Activated CD4-positive, alpha-beta memory T cell treated with anti-CD3 and anti-CD28 coated beads for 36 hours (primary cell): ENCODE results near the gene SGK2. TPM values are rescaled to one million over a fixed set of nuclear protein-coding genes. Genes with fewer than 3 reads are reported as not detected.

ENCODE experiments used
- CTCF ChIA-PET: fragments of 350-600 bp; sonication (Branson Sonifier 250); formaldehyde crosslinking; loops from one replicate; lab custom pipeline; 2021; ENCODE audit warnings: antibody characterized with exemption, inconsistent platforms; lab: Charles Lee
- POLR2A ChIA-PET: fragments of 350-600 bp; sonication (Branson Sonifier 250); formaldehyde crosslinking; loops from one replicate; lab custom pipeline; 2021; ENCODE audit warnings: antibody characterized with exemption; lab: Charles Lee
- DNase-seq: peaks from one replicate; pipeline ENCODE4 v3.0.0-alpha.2; 2020
- H3K27ac Mint-ChIP-seq: one replicate; pipeline ENCODE4 v1.8.0; 2021; ENCODE audit warnings: mixed read lengths
- H3K27me3 Mint-ChIP-seq: one replicate; pipeline ENCODE4 v1.8.0; 2021; ENCODE audit warnings: mixed read lengths
- H3K36me3 Mint-ChIP-seq: one replicate; pipeline ENCODE4 v1.8.0; 2021; ENCODE audit warnings: mixed read lengths
- H3K4me1 Mint-ChIP-seq: one replicate; pipeline ENCODE4 v1.8.0; 2021; ENCODE audit warnings: low read depth, mixed read lengths
- H3K4me3 Mint-ChIP-seq: one replicate; pipeline ENCODE4 v1.8.0; 2021; ENCODE audit warnings: mild to moderate bottlenecking, mixed read lengths
- H3K9me3 Mint-ChIP-seq: one replicate; pipeline ENCODE4 v1.8.0; 2021; ENCODE audit warnings: mixed read lengths
- intact Hi-C: fragments of 100-400 bp; cut with micrococcal nuclease; formaldehyde crosslinking; loops from one replicate; pipeline ENCODE4 v1.15.1; 2023
- total RNA-seq, 2 experiments: library from RNA; stranded (reverse); gene quantifications; one replicate each; pipeline ENCODE4 v1.2.3, GENCODE V29; 2021

SGK2 gene
- total RNA-seq, 2 experiments from 2014 or later, result 0.62 to 0.87 TPM

DNA sequence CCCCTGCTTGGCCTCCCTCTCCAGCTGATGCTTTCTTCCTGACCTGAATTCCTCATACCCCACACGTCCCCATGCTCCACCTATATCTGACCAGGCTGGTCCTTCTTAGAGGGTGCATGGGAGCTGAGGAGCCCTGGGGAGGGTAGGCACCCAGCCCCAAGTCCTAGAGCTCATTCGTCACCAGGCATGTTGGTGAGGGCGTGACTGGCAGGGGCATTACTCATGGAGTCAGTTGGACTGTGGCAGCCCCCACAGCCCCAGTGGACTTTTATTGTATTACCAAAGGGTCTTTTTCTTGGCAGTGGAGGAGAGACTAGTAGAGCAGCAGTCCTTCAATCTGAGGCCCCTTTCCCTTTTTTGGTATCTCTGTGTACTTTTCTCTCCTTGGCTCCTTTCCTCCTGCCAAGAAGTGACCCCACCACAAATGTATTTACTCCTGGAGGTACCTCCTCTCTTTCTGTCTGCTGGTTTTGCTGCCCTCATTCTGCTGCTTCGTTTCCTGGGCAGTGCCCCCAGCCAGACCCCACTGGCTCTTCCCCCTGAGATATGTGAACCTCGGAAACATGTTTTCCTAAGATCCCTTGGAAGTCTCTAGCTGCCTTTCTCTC lies 10.4 kb upstream of the SGK2 start:
- CTCF ChIA-PET, result no interaction called here
- Mint-ChIP-seq H3K27me3 (no peaks in the 10 kb centered on the region), H3K4me1 (no peaks in the 10 kb centered on the region), H3K27ac (no peak overlapping the region), H3K36me3 (peaks cover 6% of the 10 kb centered on the region), H3K4me3 (no peak overlapping the region), H3K9me3 (peaks cover 3% of the 10 kb centered on the region)
- POLR2A ChIA-PET, result no interaction called here
- DNase-seq, result no peak
- intact Hi-C loops, result no loop called here

DNA sequence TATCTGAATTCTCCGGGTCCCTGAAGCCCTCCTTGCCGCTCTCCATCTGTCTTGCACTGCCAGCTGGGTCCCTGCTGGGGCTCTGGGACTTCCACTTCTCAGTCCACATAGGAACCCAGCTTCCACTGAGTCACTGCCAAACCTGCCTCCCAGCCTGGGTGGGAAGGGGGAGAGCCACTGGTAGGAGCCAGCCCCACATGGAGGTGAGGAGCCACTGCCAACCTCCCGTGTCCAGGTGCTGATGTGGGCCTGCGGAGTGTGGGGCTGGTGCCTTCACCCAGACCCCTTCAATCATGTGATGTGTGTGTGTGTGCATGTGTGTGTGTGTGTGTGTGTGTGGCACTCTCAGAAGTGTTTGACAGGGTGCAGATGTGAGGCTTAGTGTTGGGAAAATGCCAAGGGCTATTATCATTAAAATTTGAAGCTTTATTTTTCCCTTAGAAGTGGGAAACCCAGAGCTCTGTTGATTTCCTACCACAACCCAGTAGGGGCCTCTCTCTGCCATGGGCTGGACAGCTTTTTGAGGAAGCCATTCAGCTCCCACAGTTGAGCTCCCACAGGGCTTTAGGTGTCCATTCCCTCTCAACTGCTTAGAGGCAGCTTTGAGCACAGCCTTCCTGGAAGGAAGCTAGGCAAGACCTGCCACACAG lies 9.3 kb upstream of the SGK2 start:
- ChIA-PET POLR2A (no interaction called here), CTCF (interaction anchor here (0.9 to 1.2 kb wide), 2 partner anchors 11 to 142 kb away, joined by 3 to 8 read pairs; no protein-coding TSS in a partner anchor)
- no peaks in the 10 kb centered on the region for H3K27me3 Mint-ChIP-seq
- DNase-seq, result no peak
- H3K4me1 Mint-ChIP-seq, result no peaks in the 10 kb centered on the region
- intact Hi-C loops, result no loop called here
- H3K27ac Mint-ChIP-seq, result no peak overlapping the region
- H3K9me3 Mint-ChIP-seq, result peaks cover 3% of the 10 kb centered on the region
- H3K36me3 Mint-ChIP-seq, result peaks cover 6% of the 10 kb centered on the region
- H3K4me3 Mint-ChIP-seq, result no peak overlapping the region

DNA sequence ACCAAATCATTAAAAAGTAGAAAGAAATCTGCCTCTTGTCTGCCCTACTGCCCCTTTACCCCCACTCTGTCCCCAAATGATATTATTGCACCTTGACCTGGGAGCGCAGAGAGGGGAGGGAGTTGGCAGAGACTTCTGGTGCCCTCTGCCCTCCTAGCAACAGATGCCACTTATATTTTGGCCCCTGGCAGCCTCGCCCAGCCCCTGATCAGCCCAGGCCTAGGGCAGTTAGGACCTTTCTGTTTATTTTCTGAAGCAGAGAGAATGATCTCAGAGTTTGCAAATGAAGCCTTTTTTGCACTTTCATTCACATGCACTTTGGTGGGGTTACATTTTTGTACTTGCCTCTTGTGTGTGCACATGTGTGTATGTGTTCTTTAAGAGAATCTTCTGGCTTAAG lies 8.4 kb upstream of the SGK2 start:
- Mint-ChIP-seq H3K36me3 (peaks cover 6% of the 10 kb centered on the region), H3K4me1 (no peaks in the 10 kb centered on the region), H3K4me3 (no peak overlapping the region), H3K9me3 (peaks cover 3% of the 10 kb centered on the region), H3K27me3 (no peaks in the 10 kb centered on the region), H3K27ac (no peak overlapping the region)
- no peak for DNase-seq
- CTCF ChIA-PET, result interaction anchor here (1.2 kb wide), 1 partner anchor 12 kb away, joined by 8 read pairs; no protein-coding TSS in a partner anchor
- intact Hi-C loops, result no loop called here
- POLR2A ChIA-PET, result no interaction called here

DNA sequence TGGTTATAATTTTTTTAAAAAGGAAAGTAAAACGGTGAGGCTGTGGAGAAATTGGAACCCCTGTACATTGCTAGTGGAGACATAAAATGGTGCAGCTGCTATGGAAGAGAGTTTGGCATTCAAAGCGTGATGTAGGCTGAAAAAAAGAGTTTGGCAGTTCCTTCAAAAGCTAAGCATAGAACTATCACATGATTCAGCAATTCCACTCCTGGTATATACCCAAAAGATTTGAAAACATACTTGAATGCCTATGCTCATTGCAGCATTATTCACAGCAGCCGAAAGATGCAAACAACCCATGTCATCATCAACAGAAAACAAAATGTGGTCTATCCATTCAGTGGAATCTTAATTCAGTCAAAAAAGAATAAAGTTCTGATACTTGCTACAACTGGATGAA lies 4.5 kb upstream of the SGK2 start:
- CTCF ChIA-PET, result no interaction called here
- no peaks in the 10 kb centered on the region for H3K27me3 Mint-ChIP-seq
- H3K4me3 Mint-ChIP-seq, result no peak overlapping the region
- intact Hi-C loops, result no loop called here
- no peaks in the 10 kb centered on the region for H3K4me1 Mint-ChIP-seq
- no peaks in the 10 kb centered on the region for H3K36me3 Mint-ChIP-seq
- no peak for DNase-seq
- H3K9me3 Mint-ChIP-seq, result no peaks in the 10 kb centered on the region
- H3K27ac Mint-ChIP-seq, result no peak overlapping the region
- POLR2A ChIA-PET, result no interaction called here

DNA sequence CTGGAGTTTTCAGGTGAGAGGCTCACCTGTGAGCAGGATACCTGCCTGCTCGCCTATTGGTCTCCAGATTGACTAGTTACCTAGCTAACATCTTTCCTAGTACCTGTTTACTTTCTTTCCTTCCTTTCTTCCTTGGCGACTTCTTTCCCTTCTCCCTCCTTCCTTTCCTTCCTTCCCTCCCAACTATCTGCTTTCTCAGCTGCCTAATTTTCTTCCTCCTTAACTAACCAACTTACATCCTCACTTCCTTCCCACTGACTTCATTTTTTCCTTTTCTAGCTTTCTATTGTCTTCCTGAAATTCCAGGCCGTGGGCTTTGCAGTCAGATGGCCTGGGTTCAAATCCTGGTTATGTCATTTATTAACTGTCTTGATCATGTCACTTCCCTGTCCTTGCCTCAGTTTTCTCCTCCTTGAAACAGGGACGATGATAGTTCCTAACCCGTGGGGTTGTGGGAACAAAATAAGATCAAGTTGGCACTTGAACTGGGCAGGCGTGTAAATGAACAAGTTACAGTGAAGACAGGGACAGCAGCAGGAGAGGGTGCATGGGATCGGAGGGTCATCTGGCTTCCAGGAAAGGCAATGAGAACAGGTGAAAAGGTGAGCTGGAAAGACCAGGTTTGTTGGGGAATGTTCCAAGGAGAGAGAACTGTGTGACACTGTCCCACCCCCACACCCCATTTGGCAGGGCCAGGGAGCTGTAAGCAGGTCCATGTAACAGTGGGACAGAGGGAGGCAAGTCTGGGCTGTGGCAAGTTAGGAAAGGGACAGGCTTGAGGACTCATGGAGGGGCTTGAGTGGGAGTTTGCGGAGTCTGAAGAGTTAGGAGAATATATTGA lies 540 bp downstream of the SGK2 start:
- Mint-ChIP-seq H3K9me3 (no peaks in the 10 kb centered on the region), H3K27ac (no peak overlapping the region), H3K4me3 (no peak overlapping the region), H3K4me1 (no peaks in the 10 kb centered on the region), H3K27me3 (no peaks in the 10 kb centered on the region), H3K36me3 (no peaks in the 10 kb centered on the region)
- POLR2A ChIA-PET, result no interaction called here
- intact Hi-C loops, result no loop called here
- CTCF ChIA-PET, result interaction anchor here (1.9 kb wide), 1 partner anchor 21 kb away, joined by 5 read pairs; no protein-coding TSS in a partner anchor
- DNase-seq, result no peak

DNA sequence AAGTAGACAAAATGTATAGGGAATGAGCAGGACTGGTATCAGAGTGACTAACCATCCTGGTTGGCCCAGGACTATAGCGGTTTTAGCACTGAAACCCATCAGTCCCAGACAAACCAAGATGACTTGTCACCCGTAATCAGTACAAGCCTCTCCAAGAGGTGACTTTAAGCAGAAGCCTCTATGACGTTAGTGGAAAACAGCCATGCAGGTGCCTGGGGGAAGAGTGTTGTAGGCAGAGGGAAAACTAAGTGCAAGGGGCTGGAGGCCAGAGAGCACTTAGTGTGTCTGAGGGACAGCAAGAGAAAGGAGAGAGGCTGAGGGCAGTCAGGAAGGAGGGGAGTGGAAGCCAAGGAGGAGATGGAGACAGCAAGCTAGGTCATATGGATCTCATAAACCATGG lies 2.1 kb downstream of the SGK2 start:
- Mint-ChIP-seq H3K27me3 (no peaks in the 10 kb centered on the region), H3K4me3 (no peak overlapping the region), H3K9me3 (no peaks in the 10 kb centered on the region), H3K4me1 (no peaks in the 10 kb centered on the region), H3K27ac (no peak overlapping the region), H3K36me3 (no peaks in the 10 kb centered on the region)
- intact Hi-C loops, result no loop called here
- ChIA-PET CTCF (no interaction called here), POLR2A (no interaction called here)
- DNase-seq, result no peak

DNA sequence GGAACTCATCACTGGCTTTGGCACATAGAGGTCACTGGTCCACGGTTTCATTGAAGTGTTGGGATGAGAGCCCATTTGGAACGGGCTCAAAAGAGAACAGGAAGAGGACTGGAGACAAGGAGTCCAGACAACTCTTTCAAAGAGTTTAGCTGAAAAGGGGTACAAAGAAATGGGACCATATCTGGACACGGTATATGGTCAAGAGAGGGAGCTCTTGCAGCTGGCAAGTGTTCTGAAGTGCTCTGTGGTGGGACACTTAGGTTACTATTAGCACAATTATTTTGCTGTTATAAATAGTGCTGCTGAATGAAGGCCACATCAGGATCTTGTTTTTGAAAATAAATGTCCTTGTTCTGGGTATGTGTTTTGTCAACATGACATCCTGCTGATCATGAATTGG lies 4.6 kb downstream of the SGK2 start:
- no peaks in the 10 kb centered on the region for H3K4me1 Mint-ChIP-seq
- H3K27ac Mint-ChIP-seq, result no peak overlapping the region
- no peaks in the 10 kb centered on the region for H3K9me3 Mint-ChIP-seq
- no peaks in the 10 kb centered on the region for H3K36me3 Mint-ChIP-seq
- DNase-seq, result no peak
- no peaks in the 10 kb centered on the region for H3K27me3 Mint-ChIP-seq
- ChIA-PET CTCF (interaction anchor here (0.9 kb wide), 1 partner anchor 130 kb away, joined by 3 read pairs; no protein-coding TSS in a partner anchor), POLR2A (no interaction called here)
- H3K4me3 Mint-ChIP-seq, result no peak overlapping the region
- intact Hi-C loops, result no loop called here

DNA sequence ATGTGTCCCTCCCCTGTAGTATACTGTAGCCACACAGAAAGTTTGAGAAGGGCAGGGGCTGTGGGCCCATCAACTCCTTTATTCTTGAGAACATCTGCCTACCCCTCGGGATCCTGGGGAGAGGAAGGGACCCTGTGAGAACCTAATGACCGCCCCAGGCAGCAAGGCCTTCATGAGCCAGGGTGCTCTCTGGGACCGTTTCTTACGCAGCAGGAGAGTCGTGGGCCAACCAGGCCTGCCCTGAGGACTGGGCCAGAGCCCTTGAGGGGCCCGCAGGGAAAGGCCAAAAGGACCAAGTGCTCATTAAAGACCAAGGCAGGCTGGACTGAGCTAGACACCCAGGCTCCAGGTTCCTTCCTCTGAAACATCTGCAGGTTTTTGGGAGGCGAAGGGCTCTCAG lies 5.2 kb downstream of the SGK2 start:
- no peak for DNase-seq
- POLR2A ChIA-PET, result no interaction called here
- intact Hi-C loops, result no loop called here
- H3K27ac Mint-ChIP-seq, result no peak overlapping the region
- no peaks in the 10 kb centered on the region for H3K4me1 Mint-ChIP-seq
- CTCF ChIA-PET, result interaction anchor here (0.9 kb wide), 1 partner anchor 129 kb away, joined by 3 read pairs; no protein-coding TSS in a partner anchor
- H3K36me3 Mint-ChIP-seq, result no peaks in the 10 kb centered on the region
- H3K4me3 Mint-ChIP-seq, result no peak overlapping the region
- no peaks in the 10 kb centered on the region for H3K27me3 Mint-ChIP-seq
- no peaks in the 10 kb centered on the region for H3K9me3 Mint-ChIP-seq

DNA sequence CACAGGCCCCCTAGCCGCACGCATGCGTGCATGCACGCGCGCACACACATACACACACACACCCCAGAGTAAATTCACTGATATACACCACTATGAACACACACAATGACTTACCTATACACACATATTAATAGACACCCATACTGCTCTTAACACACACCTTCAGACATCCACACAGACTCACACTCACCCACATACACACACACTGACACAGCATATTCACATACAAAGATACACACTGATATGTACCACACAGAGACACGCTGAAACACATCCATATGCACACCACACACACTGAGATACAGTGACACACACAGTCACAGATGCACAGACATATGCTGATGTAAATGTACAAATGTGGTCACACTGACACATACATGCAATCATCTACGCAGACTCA lies 5.6 kb downstream of the SGK2 start:
- H3K36me3 Mint-ChIP-seq, result no peaks in the 10 kb centered on the region
- H3K4me1 Mint-ChIP-seq, result no peaks in the 10 kb centered on the region
- H3K4me3 Mint-ChIP-seq, result no peak overlapping the region
- intact Hi-C loops, result no loop called here
- H3K9me3 Mint-ChIP-seq, result no peaks in the 10 kb centered on the region
- DNase-seq, result no peak
- no peaks in the 10 kb centered on the region for H3K27me3 Mint-ChIP-seq
- CTCF ChIA-PET, result interaction anchor here (0.9 kb wide), 1 partner anchor 129 kb away, joined by 3 read pairs; no protein-coding TSS in a partner anchor
- H3K27ac Mint-ChIP-seq, result no peak overlapping the region
- POLR2A ChIA-PET, result no interaction called here

DNA sequence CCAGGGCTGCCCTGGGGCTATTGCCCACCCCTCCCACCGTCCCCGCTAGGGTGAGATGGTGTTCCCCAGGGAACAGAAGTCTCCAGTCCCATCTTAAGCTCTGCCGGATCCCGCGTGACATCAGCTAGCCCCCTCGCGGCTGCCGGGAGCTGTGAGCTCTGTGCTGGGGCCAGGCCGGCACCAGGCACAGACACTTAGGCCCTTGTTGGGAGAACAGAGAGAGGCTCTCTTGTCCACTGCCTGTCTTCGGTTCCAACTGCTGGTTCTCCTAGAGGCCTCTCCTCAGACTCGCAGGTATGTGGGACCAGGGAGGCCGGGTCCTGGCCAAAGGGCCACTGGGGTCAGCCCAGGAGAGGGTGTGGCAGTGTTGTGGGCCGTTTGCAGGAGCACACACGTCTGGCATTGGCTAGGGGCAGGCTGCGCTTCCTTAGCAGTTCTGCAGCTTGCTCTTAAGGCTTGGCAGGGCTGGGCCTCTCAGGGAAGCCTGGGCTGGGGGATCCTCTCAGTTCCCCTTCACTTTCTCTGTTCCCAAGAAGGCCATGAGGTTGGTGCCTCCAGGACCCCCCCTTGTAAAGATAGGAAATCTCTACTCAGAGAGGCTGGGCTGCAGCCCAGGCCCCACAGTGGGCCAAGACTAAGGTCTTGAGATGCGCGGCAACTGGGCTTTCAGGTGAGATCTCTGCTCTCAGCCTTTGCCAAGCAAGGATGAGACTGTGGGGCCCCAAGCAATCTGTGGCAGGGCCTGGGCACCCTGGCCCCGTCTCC lies 6.3 kb downstream of the SGK2 start:
- POLR2A ChIA-PET, result no interaction called here

DNA sequence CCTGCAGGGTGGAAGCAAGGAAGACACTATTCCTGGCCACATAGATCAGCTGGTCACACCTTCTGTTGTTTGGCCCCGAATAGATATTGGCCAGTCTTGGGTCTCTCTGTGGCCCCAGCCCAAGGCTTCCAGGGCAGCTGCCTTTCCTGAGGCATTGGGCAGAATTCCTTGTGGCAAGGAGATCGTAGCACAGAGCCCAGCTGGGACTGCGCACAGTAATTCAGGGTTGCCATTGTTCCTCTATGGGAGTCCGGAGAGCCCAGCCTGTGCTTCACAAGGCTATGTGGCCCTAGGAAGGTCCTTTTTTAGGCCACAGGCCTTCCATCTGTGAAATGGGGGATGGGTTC lies 6.9 kb downstream of the SGK2 start:
- Mint-ChIP-seq H3K36me3 (no peaks in the 10 kb centered on the region), H3K27me3 (no peaks in the 10 kb centered on the region), H3K27ac (no peak overlapping the region), H3K4me3 (no peak overlapping the region), H3K9me3 (no peaks in the 10 kb centered on the region), H3K4me1 (no peaks in the 10 kb centered on the region)
- POLR2A ChIA-PET, result no interaction called here
- CTCF ChIA-PET, result interaction anchor here (0.9 kb wide), 1 partner anchor 28 kb away, joined by 3 read pairs; no protein-coding TSS in a partner anchor
- DNase-seq, result no peak
- intact Hi-C loops, result no loop called here

More for the DNA sequence above, 6.3 kb downstream of the SGK2 start:
- Mint-ChIP-seq H3K27me3 (no peaks in the 10 kb centered on the region), H3K4me3 (no peak overlapping the region), H3K4me1 (no peaks in the 10 kb centered on the region), H3K36me3 (no peaks in the 10 kb centered on the region), H3K27ac (no peak overlapping the region), H3K9me3 (no peaks in the 10 kb centered on the region)
- DNase-seq, result no peak
- intact Hi-C loops, result no loop called here
- CTCF ChIA-PET, result no interaction called here

DNA sequence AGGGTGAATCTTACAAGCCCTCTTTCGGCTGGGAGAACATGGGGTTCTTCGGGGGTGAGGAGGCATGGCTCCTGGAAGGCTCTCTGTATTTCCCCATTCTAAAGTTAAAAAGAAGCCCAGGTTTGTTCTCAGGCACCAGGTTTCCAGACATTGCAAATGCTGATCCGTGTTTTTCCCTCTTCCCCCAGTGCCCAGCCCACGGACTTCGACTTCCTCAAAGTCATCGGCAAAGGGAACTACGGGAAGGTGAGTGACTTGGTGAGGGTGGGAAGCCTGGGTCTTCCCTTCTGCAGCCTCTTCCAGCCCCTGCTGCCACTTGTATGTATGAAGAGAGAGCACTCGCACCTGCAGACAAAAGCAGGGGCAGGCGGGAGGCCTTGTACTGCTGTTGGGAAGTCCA lies 8.7 kb downstream of the SGK2 start:
- no peak overlapping the region for H3K4me3 Mint-ChIP-seq
- H3K4me1 Mint-ChIP-seq, result no peaks in the 10 kb centered on the region
- intact Hi-C loops, result no loop called here
- no peaks in the 10 kb centered on the region for H3K9me3 Mint-ChIP-seq
- CTCF ChIA-PET, result no interaction called here
- no peak overlapping the region for H3K27ac Mint-ChIP-seq
- POLR2A ChIA-PET, result no interaction called here
- H3K27me3 Mint-ChIP-seq, result no peaks in the 10 kb centered on the region
- H3K36me3 Mint-ChIP-seq, result no peaks in the 10 kb centered on the region
- DNase-seq, result no peak
